ENCODE data around the gene SCN5A.

Gene SCN5A

DNA sequence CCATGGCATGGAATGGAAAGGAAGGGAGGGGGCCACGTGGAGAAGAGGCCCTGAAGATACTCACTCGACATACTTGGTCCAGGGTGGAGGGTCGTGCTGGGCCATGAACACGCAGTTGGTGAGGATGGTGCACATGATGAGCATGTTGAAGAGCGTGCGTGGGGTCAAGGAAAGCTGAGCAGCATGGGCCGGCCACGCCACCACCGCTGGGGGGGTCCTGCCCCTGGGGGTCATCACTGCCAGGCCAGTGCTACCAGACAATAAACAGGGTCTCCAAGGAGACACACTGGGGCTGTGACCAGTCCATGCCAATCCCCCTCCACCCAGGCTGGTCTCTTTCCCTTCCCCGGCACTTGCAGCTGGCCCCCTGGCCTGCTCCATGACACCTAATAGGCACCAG is 27.2 kb downstream of the SCN5A start:
- DNase-seq = no peak

DNA sequence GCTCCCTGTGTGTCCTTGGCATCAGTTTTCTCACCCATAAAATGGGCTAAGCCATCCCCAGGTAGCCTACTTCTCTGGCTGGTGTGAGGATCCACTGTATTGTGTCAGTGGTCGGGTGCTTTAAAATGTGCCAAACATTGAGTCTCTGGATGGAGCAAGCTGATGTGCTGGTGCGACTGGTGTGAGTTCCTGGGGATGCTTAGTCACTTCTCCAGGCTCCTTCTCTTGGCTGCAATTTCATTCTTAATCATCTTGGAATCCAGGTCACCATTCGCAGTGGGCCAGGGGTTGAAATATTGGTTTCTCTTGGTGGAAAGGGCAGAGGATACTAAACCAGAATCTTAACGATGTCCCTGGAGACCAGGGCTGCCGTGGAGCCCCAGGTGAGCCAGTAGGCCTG is 29.3 kb downstream of the SCN5A start:
- DNase-seq = no peak

DNA sequence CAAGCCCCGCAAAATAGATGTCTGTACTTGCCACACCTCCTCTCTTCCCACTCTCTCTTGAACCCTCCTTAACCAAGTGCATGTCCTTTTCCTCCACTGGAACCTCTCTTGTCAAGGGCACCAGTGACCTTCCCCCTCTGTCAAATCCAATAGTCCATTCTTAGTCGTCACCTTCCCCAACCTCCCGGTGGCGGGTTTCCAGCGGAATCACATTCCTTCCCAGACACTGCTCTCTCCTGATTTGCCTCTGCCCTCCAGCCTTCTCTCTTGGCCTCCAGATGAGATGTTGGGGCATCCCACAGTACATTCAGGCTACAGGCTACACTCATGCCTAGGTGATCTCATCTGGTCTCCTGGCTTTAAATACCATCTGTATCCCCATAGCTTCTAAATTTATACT is 31.1 kb downstream of the SCN5A start:
- no peak for DNase-seq

DNA sequence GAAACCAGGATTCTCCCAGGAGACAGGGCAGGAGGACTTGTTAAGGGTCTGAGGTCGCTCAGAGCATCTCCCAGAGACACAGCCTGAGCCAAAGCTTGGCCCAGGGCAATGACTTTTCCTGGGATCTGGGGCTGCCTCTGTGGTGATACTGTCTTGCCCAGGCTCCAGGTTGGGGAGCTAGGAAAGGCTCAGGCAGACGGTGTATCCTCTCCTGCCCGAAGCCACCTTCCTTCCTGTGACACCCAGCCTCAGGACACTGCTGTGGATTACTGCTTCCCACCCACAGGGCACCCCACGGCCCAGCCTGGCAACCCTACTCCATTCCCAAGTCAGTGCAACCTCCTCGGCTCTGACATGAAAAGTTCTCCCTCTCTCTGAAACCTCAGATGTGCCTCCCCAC is 31.9 kb downstream of the SCN5A start:
- no peak for DNase-seq

DNA sequence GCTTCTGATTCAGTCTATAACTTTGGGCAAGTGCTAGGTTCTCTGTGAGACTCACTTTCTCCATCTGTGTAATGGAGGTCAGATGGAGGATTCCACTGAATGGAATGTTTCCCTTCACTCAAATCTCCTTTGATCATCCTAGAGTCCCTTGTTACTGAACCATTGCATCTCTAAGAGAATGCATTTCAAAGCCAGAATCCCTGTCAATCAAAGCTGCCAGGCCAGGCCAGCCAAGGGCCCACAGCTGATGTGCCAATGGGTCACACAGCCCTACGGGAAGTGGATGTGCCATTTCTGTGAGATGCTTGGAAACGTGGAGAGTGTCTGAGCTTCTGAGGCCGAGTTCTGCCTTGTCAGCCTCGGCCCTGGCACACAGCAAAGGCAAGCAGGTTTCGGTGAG is 32.4 kb downstream of the SCN5A start:
- no peak for DNase-seq

DNA sequence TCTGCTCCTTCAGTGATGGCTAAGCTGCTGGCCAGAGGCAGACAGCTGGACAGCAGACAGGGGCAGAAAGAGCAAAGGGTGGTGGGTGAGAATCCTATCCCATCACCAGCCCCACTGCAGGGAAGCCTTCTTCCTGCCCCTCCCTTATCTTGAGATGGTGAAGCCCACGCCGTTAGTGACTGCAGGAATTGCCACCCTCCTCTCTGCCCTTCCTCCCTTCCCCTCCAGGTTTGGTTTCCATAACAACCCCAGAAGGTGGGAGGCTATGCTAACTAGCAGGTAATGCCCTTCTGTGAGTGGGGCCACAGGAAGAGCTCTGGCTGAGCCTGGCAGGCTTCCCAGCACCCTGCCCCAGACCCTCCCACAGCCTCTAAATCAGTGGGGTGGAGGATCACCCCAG is 32.8 kb downstream of the SCN5A start:
- no peak for DNase-seq

DNA sequence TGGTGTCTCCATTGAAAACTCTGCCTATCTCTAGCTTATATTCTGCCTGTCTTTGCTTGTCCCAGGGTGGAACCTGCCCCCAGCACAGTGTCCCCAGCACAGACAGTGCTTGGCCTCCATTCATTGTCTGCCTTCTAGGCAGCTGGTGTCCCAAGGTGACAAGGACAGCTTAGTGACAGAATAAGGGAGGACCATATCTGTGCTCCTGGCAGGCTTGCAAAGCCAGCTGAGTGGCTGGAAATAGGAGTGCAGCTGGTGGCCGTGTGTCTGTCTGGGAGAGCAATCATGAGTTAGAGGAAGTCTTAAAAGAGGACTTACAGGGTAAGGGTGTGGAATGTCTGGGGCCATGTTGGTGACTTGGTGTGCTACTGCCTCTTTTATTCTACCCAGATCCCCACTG is 33.4 kb downstream of the SCN5A start:
- no peak for DNase-seq

DNA sequence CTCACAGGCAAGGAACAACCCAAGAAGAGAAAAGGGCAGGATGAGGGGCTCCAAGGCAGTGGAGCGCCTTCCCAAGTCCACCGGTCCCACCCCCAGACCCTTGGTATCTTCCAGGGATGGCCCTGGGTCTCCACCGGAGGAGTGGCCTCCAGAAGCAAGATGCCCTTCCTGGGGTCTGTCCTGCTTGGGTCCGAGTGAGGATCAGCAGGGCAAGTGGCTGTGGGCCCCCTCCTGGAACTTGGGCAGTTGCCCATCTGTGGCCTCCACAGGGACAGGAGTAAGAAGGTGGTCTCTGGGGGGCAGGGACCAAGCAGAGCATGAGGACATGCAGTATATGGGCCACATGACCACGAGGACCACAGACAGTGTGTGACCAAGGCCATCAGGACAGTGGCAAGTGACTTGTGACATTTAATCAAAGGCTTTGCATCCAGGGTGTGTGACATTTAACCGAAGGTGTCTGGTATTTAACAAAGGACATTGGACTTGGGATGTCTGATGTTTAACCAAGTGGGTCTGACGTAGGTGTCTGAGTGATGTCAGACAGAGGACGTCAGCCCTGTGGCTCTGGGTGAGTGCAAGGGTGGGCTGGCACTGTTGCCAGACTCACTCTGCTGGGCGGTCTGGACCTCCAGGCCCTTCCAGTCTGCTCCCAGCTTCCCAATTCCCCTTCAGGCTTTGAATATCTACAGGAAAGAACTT is 34.7 kb downstream of the SCN5A start:
- no peak for DNase-seq

DNA sequence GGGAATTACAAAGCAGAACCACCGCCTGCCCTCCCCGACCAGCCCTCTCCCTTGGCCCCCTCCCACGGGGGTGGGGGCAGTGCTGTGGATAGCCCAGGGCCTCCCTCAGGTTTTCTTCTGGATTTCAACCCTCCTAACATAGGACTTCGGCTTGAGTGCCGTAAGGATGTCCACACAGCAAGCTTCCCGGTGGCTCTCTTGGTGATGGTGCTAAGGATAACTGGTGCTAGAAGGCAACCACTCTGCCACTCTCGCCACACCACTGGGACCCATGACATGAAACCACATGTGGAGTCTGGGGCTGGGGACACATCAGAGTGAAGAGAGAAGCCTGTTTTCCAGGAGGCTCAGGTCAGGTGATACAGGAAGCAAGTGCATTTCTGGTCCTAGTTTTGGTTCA is 35.4 kb downstream of the SCN5A start:
- no peak for DNase-seq

DNA sequence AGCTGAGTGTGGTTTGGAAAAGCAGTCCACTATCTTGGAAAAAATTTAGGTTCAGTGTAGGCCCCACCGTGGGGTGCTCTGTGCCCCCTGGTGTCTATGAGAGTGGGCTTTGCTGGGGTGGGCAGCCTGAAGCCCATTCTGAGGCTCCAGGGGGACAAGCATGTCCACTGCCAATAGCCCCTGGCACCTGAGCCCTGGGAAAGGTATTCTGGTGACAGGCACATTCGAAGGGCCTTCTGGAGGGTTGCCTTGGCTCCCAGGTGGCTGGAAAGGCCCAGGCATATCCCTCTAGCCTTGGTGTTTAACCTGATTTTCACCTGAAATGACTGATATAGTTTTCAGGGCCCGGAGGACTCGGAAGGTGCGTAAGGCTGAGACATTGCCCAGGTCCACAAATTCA is 36.1 kb downstream of the SCN5A start:
- DNase-seq = no peak

DNA sequence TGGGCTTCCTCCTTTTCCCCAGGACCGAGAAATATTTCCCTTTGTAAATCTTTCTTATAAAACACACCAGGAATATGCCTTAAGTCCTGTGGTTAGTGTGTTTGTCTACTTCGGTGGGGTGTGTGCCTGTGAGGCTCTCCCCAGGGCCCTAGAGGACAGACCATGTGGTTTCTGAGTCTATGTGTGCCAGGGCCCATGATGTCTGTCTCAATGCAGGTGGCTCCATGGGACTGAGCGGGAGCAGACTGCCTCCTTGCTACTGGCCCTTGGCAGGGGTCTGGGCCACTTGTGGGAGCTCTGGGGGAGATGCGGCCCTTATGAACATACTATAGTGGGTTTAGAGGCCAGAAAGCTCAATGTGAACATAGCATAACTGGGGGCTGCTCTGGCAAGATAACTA is 37.6 kb downstream of the SCN5A start:
- no peak for DNase-seq

DNA sequence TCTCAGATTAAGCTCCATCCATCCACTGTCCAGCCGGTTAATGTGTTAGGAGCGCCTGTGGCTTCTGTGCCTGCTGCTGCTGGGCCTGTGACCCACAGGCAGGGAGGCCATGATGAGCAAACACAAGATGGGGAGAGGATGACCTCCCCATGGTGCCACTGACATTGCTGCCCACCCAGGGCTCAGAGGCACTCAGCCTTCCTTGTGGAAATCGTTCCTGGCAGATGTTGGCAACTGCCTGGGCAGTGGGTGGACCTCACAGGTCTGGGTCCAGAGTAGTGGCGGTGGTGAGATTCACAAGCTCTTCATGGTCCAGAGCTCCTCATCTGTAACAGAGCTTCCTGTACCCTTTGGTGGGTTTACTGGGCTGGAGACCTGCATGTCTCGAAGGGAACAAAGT is 38.6 kb downstream of the SCN5A start:
- DNase-seq = no peak

DNA sequence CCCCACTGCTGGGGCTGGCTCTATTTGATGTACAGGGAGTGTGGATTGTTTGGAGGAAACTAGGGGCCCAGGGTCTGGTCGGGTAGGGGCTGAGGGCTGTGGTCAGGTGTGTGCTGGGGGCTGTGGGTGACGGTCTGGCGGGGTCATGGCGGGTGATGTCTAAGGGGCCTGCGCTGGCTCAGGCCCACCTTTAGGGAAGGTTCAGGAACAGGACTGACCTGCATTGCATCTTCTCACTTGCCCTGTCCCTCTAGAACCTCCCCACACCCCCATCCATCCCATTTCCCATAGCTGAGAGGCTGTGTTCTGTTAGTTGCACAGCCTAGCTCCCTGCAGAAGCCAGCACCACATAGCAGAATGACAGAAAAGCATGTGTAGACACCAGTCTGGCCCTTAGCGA is 39.1 kb downstream of the SCN5A start:
- DNase-seq = no peak

DNA sequence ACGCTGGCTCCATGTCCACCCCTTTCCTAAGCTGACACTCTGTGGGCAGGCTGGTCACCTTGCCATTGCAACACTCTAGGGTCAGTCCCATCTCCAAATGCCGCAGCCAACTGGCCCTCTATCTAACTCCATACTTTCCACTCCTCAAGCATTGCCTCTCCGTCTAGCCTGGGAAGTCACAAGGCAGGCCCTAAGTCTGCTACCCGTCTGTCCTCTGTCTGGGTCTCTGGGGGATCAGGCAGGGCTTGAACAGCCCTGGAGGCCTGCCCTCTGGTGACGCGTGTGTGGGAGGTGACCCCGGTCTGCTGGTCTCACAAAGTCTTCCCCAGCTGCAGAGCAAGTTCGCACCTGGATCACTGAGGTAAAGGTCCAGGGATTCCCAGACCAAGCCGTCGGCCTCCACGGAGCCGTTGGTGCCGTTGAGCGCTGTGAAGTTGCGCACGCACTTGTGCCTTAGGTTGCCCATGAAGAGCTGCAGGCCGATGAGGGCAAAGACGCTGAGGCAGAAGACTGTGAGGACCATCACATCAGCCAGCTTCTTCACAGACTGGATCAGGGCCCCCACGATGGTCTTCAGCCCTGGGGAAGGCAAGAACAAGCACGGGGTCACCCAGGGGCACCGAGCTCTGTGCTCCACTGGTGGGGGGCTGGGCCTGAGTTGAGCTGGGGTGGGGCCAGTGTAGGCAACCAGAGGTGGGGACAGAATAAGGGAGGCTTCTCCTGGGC is 39.9 kb downstream of the SCN5A start:
- DNase-seq = no peak

DNA sequence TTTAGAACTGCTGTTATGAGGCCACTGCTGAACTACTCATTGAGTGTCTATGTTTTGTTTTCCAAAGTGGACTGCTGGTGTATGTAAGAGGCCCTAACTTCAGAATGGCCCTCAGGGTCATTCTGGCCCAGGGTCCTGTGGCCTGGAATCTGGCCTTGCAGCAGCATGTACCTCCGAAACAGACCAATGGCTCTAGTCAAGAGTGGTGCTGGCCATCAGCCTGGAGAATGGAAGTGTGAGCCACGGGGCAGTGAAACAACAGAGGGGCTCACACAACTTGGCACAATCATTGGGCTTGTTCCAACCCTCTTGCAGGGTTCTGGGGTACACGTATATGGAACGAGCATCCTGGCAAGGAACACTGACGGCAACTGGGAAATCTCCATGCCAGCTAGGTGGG is 40.5 kb downstream of the SCN5A start:
- DNase-seq = no peak

DNA sequence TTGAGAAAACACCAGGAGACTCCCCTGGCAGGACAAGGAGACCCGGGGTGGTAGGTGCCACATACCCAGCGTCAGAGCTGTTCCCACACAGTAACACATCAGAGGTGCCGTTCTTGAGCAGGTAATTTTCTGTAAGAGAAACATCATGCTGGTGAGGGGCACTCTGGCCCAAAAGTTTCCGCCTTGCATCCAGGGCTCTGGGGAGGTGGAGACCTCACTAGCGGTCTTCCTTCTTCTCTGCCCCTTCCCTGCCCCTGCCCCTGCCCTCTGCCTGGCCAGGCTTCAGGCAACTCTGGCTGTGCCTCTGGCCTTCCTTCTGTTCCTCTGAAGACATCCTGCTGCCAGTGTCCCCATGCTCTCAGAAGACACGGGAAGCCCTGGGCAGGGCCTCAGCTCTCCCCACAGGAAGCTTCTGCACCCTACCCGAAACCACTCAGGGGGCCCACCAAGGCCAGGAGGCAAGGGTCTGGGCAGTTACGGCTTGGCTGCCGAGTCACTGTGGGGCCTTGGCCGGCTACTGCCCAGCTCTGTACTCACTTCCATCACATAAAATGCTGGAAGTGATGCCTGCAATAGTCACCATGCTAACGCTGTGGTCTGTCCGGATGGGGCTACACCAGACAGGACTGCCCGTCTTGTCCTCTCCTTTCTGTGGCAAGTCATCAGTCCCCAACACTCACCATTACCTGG is 41.3 kb downstream of the SCN5A start:
- no peak for DNase-seq

DNA sequence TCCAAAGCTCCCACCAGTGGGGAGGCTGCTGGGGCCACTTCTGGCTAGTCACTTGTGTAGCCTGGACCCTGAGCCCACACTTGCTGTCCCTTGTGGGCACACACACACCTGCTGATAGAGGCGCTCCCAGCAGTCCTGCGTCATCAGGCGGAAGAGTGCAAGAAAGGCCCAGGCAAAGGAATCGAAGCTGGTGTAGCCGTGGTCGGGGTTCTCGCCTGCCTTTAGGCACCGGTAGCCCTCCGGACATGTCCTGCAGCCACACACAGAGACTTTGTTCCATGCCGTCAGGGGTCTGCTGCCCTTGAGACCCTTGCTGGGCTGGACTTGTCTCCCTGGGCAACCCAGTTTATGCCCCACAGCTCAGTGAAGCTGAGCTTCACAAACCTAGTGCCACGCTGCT is 42.9 kb downstream of the SCN5A start:
- DNase-seq = no peak

DNA sequence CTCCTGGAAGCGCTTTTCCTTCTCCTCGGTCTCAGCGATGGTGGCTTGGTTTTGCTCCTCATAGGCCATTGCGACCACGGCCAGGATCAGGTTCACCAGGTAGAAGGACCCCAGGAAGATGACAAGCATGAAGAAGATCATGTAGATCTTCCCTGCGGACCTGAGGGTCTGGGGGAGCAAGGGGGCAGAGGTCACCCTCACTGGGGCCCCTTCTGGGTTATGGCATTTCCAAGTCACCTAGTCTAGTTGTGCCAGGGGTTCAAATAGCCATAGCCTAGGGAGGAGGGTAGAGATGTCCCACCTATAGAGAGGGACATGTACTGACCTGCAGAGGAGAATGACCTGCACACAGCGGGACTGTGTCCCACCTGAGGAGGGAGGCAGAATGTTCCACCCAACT is 43.5 kb downstream of the SCN5A start:
- no peak for DNase-seq

DNA sequence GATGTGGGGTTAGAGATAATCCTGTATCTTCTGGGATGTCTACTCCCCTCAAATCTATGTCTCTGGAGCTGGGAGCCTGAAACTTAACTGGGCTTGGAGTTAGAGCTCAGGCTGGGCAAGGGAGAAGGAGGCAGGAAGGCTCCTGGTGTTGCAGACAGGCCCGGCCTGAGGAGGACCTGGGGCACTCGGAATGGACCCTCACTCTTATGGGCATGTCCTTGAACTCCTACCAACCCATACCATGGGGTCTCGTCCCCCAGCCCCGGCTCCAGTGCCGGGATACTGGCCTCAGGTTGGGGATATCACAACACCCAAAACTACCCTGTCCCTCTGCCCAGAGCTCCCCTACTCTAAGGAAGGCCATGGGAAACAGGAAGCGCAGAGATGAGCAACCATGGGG is 45.2 kb downstream of the SCN5A start:
- DNase-seq = no peak

DNA sequence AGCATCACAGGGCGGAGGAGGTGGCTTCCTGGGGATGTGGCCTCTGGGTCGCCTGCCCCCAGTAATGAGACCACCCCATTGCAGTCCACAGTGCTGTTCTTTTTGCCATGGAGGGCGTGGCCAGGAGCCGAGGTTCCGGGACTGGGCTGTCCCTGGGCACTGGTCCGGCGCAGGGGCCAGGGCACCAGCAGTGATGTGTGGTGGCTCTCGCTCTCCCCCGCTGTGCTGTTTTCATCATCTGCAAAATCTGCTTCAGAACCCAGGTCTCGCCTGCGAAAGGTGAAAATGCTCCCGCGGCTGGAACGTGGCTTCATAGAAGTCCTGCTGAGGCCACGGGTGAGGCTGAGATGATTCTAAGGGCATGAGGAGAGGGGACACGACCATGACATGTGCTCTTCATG is 45.8 kb downstream of the SCN5A start:
- no peak for DNase-seq

DNA sequence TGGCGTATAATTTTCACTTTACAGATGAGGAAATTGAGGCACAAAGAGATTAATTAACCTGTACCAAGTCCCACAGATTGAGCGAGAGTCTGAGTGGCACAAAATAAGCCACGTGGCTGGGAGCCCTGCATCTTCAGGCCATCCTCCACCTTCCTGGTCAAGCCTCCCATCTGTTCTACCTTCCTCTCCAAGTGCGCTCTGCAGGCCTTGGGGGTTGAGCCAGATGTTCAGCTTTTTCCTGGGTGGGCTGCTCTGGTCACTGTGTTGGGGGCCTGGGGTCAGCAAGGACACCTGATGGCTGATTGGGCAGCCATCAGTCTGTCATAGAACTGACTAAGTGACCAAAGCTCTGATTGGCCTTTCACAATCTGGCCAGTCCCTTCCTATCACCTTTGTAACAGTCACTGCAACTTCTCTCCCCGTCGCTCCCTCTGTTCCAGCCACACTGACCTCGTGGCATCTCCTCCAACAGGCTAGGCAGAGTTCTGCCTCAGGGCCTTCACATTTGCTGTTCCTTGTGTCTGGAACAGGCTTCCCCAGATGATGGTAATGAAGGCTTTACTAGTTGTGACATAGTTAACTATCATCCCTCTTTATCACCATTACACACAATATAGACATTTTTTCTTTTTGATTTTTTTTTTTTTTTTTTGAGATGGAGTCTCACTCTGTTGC is 46.8 kb downstream of the SCN5A start:
- DNase-seq = no peak

DNA sequence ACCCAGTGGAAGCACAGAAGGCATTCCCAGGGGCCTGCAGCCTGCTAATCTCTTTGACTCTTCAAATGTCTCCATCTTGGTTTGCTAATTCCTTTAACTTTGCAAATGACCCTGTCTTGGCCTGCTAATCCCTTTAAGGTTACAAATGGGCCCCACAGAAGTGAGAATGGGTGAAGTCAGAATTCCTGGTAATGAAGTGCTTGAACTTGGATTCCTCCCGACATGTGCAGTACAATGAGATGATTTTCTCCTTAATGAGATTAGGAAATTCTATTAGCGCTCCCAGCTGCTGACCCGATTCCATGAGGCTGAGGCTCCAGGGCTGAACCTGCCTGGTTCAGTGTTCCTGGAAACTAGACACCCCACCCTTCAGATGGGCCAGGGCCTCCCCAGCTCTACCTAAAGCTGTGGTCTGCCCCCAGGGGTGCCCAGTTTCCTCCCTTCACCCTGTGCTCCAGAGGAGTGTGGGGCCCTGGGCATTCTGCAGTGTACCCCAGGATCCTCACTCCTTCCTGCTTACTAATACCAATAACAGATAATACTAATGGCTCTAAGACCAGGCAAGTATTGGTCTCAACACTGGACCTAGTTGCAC is 47.4 kb downstream of the SCN5A start:
- DNase-seq = no peak

DNA sequence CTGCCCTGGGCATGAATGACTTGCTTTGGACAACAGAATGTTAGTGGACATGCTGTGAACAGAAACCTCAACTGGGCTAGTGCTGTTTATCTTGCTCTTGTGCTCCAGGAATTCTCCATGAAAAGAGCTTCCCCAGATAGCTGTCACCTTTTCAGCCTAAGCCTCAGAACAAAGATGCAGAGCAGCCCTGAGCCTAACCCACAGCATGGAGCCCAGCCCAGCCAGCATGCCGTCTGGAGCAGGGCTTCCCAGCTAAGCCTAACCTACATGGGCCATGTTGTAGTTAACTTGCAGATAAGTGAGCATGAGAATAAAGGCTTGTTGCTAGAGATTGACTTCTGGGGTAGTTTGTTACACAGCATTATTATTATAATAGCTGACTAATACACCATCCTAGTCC is 48.9 kb downstream of the SCN5A start:
- no peak for DNase-seq
